ENCODE data around the gene PHLPP1.
A peak's percentile ranks its signal among the peaks of the same experiment; 100 is the strongest.

DNA sequence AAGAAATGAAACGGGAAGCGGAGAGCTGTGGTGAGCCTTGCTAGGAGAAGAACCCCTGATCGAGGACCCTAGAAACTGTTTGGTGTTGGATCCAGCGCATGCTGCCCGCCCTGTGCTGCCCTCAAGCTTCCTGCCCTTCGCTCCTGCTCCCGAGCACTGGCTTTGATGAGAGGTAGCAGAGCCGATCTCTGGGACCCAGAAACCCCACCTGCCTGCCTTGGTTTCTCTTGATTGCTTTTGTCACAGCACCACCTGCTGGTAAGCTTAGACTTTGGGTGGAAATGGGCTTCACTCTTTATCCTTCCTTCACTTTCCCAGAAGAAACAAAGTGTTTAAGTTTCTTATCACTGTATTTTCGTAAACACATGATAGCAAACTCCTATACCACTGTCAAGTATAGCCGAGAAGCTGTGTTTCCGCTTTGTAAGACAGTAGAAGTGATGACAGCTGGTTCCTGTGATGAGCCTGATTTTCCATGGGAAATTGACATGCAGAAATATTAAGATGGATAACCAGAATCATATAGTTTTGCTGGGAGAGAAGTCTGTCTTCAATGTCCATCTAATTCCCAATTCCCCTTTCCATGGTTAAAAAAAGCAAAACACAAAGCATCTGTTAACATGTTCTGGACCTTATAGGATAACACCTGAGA, 267.4 kb downstream of the PHLPP1 start:
- no peak for TF ChIP-seq POLR2A (IDR thresholded peaks at IDR 0.05)
- TF ChIP-seq, protein P1, sequence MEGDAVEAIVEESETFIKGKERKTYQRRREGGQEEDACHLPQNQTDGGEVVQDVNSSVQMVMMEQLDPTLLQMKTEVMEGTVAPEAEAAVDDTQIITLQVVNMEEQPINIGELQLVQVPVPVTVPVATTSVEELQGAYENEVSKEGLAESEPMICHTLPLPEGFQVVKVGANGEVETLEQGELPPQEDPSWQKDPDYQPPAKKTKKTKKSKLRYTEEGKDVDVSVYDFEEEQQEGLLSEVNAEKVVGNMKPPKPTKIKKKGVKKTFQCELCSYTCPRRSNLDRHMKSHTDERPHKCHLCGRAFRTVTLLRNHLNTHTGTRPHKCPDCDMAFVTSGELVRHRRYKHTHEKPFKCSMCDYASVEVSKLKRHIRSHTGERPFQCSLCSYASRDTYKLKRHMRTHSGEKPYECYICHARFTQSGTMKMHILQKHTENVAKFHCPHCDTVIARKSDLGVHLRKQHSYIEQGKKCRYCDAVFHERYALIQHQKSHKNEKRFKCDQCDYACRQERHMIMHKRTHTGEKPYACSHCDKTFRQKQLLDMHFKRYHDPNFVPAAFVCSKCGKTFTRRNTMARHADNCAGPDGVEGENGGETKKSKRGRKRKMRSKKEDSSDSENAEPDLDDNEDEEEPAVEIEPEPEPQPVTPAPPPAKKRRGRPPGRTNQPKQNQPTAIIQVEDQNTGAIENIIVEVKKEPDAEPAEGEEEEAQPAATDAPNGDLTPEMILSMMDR (IDR thresholded peaks at IDR 0.05), result peak; percentile 58 to 82 (median 78)
